Neural progenitor cell (in vitro differentiated cells): ENCODE data around the gene NINJ2.

ENCODE experiments used
- EZH2 ChIP-seq: fragments of 200-600 bp; sonication (generic); IDR thresholded peaks from 2 replicates; pipeline ENCODE4 v1.6.1; 2017; ENCODE audit warnings: antibody characterized with exemption, mild to moderate bottlenecking, moderate library complexity
- EZH2phosphoT487 ChIP-seq: fragments of 200-600 bp; sonication (generic); IDR thresholded peaks from 2 replicates; pipeline ENCODE4 v1.6.1; 2017; ENCODE audit warnings: antibody characterized with exemption
- TF ChIP-seq, protein P1 (sequence below): fragments of 200-600 bp; sonication (generic); IDR thresholded peaks from 2 replicates; pipeline ENCODE4 v1.5.1; 2017; ENCODE audit warnings: antibody characterized with exemption, mild to moderate bottlenecking

DNA sequence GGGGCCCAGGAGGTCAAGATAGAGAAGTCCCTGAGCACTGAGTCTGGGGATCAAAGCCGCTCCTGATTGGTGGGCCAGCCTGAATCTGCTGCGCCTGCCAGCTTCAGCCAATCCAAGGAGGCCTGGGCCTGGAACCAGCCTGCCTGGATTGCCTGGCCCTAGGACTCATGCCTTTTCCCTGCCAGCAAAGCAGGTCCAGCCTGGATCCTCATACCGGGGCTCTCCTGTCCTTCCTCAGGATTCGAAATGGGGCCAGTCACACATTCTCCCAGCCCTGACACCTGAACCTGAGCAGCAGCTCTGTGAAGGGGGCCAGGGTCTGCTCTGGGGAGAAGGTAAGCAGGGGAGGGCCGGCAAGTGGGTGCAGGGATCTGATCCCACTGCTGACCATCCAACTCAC is 81.9 kb downstream of the NINJ2 start:
- TF ChIP-seq, protein P1, sequence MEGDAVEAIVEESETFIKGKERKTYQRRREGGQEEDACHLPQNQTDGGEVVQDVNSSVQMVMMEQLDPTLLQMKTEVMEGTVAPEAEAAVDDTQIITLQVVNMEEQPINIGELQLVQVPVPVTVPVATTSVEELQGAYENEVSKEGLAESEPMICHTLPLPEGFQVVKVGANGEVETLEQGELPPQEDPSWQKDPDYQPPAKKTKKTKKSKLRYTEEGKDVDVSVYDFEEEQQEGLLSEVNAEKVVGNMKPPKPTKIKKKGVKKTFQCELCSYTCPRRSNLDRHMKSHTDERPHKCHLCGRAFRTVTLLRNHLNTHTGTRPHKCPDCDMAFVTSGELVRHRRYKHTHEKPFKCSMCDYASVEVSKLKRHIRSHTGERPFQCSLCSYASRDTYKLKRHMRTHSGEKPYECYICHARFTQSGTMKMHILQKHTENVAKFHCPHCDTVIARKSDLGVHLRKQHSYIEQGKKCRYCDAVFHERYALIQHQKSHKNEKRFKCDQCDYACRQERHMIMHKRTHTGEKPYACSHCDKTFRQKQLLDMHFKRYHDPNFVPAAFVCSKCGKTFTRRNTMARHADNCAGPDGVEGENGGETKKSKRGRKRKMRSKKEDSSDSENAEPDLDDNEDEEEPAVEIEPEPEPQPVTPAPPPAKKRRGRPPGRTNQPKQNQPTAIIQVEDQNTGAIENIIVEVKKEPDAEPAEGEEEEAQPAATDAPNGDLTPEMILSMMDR, result no peak
- TF ChIP-seq EZH2 (no peak), EZH2phosphoT487 (no peak)
